Activated CD8-positive, alpha-beta T cell treated with anti-CD3 and anti-CD28 coated beads, Interleukin-2, amount 10 ng/mL, durations not matched to agents 7 days and 5 days (primary cell): ENCODE measurements around the gene TJP2. TPM values are rescaled to one million over a fixed set of nuclear protein-coding genes. Genes with fewer than 3 reads are reported as not detected.

Source experiments
- ATAC-seq: fragments of 150-1000 bp; cut with Tn5 transposase; one replicate; pipeline ENCODE4 v1.10.0; 2021; ENCODE audit warnings: moderate library complexity
- CTCF ChIA-PET: fragments of 350-600 bp; sonication (Branson Sonifier 250); formaldehyde crosslinking; loops from one replicate; lab custom pipeline; 2021; ENCODE audit warnings: antibody characterized with exemption; lab: Charles Lee
- POLR2A ChIA-PET: fragments of 350-600 bp; sonication (Branson Sonifier 250); formaldehyde crosslinking; loops from one replicate; lab custom pipeline; 2021; ENCODE audit warnings: antibody characterized with exemption; lab: Charles Lee
- DNase-seq: peaks from one replicate; pipeline ENCODE4 v3.0.0-alpha.2; 2020
- H3K27ac Mint-ChIP-seq: one replicate; pipeline ENCODE4 v1.8.0; 2021; ENCODE audit warnings: mild to moderate bottlenecking, mixed read lengths
- H3K27me3 Mint-ChIP-seq: one replicate; pipeline ENCODE4 v1.8.0; 2021; ENCODE audit warnings: low read depth, mixed read lengths
- H3K36me3 Mint-ChIP-seq: one replicate; pipeline ENCODE4 v1.8.0; 2021; ENCODE audit warnings: low read depth, mixed read lengths
- H3K4me1 Mint-ChIP-seq: one replicate; pipeline ENCODE4 v1.8.0; 2021; ENCODE audit warnings: low read depth, mixed read lengths
- H3K4me3 Mint-ChIP-seq: one replicate; pipeline ENCODE4 v1.8.0; 2021; ENCODE audit warnings: mild to moderate bottlenecking, mixed read lengths
- H3K9me3 Mint-ChIP-seq: one replicate; pipeline ENCODE4 v1.8.0; 2022; ENCODE audit warnings: mixed read lengths; ENCODE audit not compliant: insufficient read depth
- total RNA-seq, 2 experiments: library from RNA; stranded (reverse); gene quantifications; one replicate each; pipeline ENCODE4 v1.2.3, GENCODE V29; 2021

The TJP2 gene
- total RNA-seq = 1 to 10 TPM; 6.2 to 7.0 TPM

DNA sequence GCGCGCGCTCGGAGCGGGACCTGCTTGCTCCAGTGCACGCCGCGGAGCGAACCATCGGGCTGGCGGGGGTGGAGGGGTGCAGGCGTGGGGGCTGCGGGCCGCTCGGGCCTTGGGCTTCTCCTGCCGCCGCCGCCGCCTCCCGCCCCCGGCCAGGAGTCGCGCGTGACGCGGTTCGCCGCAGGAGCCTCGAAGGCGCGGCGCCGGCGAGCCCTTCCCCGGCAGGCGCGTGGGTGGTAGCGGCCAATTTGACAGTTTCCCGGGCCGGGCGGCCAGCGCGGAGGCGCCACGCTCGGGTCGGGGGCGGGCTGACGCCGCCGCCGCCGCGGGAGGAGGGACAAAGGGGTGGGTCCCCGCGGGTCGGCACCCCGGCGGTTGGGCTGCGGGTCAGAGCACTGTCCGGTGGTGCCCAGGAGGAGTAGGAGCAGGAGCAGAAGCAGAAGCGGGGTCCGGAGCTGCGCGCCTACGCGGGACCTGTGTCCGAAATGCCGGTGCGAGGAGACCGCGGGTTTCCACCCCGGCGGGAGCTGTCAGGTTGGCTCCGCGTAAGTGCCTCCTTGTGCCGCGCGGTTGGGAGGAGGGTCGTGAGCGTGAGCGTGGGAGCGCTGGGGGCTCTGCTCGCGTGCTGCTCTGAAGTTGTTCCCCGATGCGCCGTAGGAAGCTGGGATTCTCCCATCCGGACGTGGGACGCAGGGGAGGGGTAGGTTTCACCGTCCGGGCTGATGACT lies at the start of gene TJP2:
TJP2 (plus strand) TSS at position 387 of the 725 bp plus-strand sequence; CDS start at position 483, 96 bp downstream.
- peak; percentile 78 for ATAC-seq
- CTCF ChIA-PET = interaction anchor here (1.5 to 9.4 kb wide), 2 partner anchors 18 to 120 kb away, joined by 5 to 77 read pairs; no protein-coding TSS in a partner anchor
- peak; percentile 47 for DNase-seq
- H3K4me1 Mint-ChIP-seq = peaks cover 33% of the 10 kb centered on the region
- H3K27ac Mint-ChIP-seq = no peak within 1 kb of the TSS
- no peaks in the 10 kb centered on the region for H3K9me3 Mint-ChIP-seq
- H3K27me3 Mint-ChIP-seq = peaks cover 55% of the 10 kb centered on the region
- POLR2A ChIA-PET = interaction anchor here (0.7 kb wide), 1 partner anchor 338 kb away, joined by 3 read pairs; no protein-coding TSS in a partner anchor
- peak within 1 kb of the TSS; percentile 74 for H3K4me3 Mint-ChIP-seq
- no peaks in the 10 kb centered on the region for H3K36me3 Mint-ChIP-seq

DNA sequence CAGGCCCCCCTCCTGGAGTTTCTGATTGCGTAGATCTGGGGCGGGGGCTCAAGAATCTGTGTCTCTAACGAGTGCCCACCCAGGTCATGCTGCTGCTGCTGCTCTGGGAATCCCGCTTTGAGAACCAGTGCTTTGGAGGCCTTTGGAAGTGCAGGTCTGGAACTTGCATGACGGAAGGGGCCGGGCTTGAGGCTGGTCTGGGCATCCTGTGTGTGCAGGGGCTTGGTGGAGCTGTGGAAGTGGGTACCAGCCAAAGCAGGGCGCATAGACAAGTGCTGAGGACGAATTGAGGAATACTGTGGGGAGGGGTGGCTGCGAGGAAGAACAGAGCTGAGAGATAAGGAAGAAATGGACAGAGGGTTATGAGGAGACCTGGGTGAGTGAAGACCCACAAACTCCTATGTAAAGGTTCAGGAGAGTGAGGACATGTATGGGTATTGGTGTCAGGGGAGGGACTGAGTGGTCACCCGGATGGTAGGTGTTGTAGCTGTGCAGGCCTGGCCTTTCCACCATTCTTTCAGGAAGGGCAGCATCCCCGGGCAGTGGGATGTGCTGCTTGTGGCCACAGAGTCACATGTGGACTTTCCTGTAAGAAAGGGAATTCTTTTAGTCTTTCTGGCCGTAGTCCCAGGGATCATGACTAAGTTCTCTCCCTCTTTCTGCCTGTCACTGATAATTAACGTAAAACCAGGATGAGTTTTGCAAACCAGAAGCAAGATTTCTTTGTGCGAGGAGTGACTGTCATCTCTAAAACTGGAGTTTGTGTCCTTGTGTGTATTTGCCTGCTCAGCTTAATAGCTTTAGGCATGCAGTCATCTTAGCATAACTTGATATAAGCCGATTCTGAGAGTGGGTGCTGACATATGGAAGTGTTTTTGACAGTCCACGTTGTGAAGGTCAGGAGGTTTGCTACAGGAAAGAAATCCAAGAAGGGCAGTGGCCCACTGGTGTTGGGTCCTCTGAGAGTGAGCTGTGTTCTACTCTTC lies 43.3 kb upstream of the TJP2 start:
- ATAC-seq (no peak), DNase-seq (no peak)
- POLR2A ChIA-PET = no interaction called here
- Mint-ChIP-seq H3K27ac (no peak overlapping the region), H3K4me3 (no peak overlapping the region), H3K9me3 (no peaks in the 10 kb centered on the region), H3K27me3 (no peaks in the 10 kb centered on the region), H3K36me3 (no peaks in the 10 kb centered on the region), H3K4me1 (no peaks in the 10 kb centered on the region)
- CTCF ChIA-PET = no interaction called here

DNA sequence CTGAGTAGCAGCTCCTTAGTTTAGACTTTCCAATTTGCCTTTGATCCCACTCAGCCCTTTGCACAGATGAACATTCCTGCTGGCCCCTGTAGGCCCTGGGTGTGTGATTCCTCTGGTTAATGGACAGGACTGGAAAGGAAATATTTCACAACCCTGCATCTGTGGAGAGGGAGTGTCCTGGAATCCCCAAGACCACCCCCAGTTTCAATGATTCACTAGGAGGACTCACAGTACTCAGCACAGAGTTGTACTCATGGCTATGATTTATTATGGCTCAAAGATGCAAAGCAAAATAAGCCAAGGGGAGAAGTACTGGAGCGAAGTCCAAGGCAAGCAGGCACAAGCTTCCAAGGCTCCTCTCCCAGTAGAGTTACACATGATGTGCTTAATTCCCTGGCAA lies 42.4 kb upstream of the TJP2 start:
- ATAC-seq = no peak
- H3K27me3 Mint-ChIP-seq = no peaks in the 10 kb centered on the region
- H3K4me1 Mint-ChIP-seq = no peaks in the 10 kb centered on the region
- DNase-seq = no peak
- no peaks in the 10 kb centered on the region for H3K36me3 Mint-ChIP-seq
- H3K9me3 Mint-ChIP-seq = no peaks in the 10 kb centered on the region
- POLR2A ChIA-PET = no interaction called here
- no peak overlapping the region for H3K27ac Mint-ChIP-seq
- CTCF ChIA-PET = no interaction called here
- no peak overlapping the region for H3K4me3 Mint-ChIP-seq

DNA sequence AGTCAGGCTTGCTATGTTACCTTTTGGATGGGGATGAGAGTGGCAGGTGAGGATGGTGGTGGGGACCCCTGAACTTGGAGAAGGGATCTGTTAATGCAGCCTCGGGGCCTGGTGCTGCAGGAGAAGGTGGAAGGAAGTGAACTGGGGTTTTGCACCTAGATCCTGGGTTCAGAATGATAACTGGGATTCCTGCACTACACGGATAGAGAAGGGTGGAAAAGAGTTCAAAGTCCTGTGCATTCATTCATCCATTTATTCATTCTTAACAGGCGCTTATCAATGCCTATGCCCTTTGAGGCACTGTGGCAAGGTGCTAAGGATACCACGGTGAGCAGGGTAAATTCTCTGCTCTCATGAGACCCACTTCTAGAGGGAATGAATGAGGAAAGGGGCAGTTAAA lies 41.7 kb upstream of the TJP2 start:
- ChIA-PET POLR2A (no interaction called here), CTCF (no interaction called here)
- no peaks in the 10 kb centered on the region for H3K36me3 Mint-ChIP-seq
- H3K9me3 Mint-ChIP-seq = no peaks in the 10 kb centered on the region
- ATAC-seq (no peak), DNase-seq (no peak)
- no peak overlapping the region for H3K4me3 Mint-ChIP-seq
- no peaks in the 10 kb centered on the region for H3K27me3 Mint-ChIP-seq
- H3K4me1 Mint-ChIP-seq = no peaks in the 10 kb centered on the region
- no peak overlapping the region for H3K27ac Mint-ChIP-seq

DNA sequence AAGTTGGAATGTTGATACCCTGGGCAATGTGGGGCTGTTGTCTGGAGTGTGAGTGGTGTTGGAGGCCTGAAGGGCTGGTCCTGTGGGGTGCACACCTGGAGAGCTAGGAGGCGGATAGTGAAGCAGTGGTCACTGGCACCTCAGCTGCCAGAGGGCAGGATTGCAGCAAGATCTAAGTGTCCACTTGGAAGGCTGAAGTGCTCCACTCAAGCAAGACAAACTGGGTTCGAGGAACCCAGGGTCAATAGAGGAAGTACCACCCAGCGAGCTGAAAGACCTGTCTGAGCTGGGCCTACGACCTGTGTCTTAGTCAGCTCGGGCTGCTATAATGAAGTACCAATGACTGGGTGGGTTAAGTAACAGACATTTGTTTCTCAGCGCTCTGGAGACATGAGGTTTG lies 39.7 kb upstream of the TJP2 start:
- DNase-seq = no peak
- ATAC-seq = no peak
- ChIA-PET POLR2A (no interaction called here), CTCF (no interaction called here)
- no peaks in the 10 kb centered on the region for H3K27me3 Mint-ChIP-seq
- no peak overlapping the region for H3K27ac Mint-ChIP-seq
- H3K4me3 Mint-ChIP-seq = no peak overlapping the region
- H3K4me1 Mint-ChIP-seq = no peaks in the 10 kb centered on the region
- H3K36me3 Mint-ChIP-seq = no peaks in the 10 kb centered on the region
- no peaks in the 10 kb centered on the region for H3K9me3 Mint-ChIP-seq

DNA sequence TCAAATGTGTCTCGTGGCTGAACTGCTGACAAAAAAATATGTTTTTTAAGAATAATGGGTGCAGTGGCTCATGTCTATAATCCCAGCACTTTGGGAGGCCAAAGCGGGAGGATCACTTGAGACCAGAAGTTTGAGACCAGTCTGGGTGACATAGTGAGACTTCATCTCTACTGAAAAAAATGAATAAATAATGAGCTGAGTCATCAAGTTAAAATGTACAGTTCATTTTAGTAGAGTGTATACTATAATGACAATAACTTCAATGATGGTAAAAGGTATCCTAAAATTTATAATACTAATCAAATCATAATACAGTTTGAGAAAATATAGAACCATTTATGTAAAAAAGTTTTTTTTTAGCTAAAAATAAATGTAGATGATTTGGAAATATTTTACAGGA lies 37.9 kb upstream of the TJP2 start:
- Mint-ChIP-seq H3K4me1 (no peaks in the 10 kb centered on the region), H3K36me3 (no peaks in the 10 kb centered on the region), H3K4me3 (no peak overlapping the region), H3K9me3 (no peaks in the 10 kb centered on the region), H3K27ac (no peak overlapping the region), H3K27me3 (no peaks in the 10 kb centered on the region)
- CTCF ChIA-PET = interaction anchor here (0.7 kb wide), 1 partner anchor 82 kb away, joined by 3 read pairs; no protein-coding TSS in a partner anchor
- ATAC-seq (no peak), DNase-seq (no peak)
- POLR2A ChIA-PET = no interaction called here

DNA sequence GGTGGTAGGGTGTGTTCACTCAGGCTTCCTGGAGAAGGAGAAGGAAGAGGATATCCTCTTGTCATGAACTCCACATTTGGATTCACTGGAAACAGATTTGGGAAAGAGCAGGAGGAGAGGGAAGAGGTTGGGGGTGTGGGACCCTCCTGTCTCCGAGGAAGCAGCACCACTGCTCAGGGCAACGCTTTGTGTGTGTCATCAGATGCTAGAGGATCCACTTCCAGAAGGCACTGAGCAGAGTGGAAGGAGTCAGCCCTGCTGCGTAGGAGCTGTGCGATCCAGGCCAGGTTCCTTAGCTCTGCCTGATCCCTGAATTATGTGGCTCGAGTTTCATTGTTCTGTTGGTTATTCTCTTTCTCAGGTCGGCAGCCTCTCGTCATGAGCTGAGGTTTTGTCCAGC lies 37.3 kb upstream of the TJP2 start:
- no peak overlapping the region for H3K27ac Mint-ChIP-seq

DNA sequence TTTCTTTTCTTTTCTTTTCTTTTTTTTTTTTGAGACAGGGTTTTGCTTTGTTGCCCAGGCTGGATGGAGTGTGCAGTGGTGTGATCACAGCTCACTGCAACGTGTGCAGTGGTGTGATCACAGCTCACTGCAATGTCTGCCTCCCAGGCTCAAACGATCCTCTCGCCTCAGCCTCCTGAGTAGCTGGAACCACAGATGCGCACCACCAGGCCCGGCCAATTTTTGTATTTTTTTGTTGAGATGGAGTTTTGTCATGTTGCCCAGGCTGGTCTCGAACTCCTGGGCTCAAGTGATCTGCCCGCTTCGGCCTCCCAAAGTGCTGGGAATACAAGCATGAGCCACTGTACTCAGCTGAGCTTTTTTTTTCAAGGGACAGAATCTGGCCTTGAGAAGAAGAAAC lies 36.8 kb upstream of the TJP2 start:
- ChIA-PET POLR2A (interaction anchor here (0.5 kb wide), 1 partner anchor 90 kb away, joined by 8 read pairs; no protein-coding TSS in a partner anchor), CTCF (interaction anchor here (0.7 to 1.1 kb wide), 3 partner anchors 21 to 87 kb away, joined by 3 to 4 read pairs (median 3); no protein-coding TSS in a partner anchor)
- Mint-ChIP-seq H3K36me3 (no peaks in the 10 kb centered on the region), H3K27ac (no peak overlapping the region), H3K27me3 (peaks cover 4% of the 10 kb centered on the region), H3K4me1 (no peaks in the 10 kb centered on the region), H3K4me3 (no peak overlapping the region), H3K9me3 (no peaks in the 10 kb centered on the region)
- ATAC-seq (no peak), DNase-seq (no peak)

More for the DNA sequence above, 37.3 kb upstream of the TJP2 start:
- Mint-ChIP-seq H3K36me3 (no peaks in the 10 kb centered on the region), H3K27me3 (no peaks in the 10 kb centered on the region), H3K9me3 (no peaks in the 10 kb centered on the region), H3K4me3 (no peak overlapping the region), H3K4me1 (no peaks in the 10 kb centered on the region)
- ChIA-PET POLR2A (interaction anchor here (0.5 kb wide), 1 partner anchor 89 kb away, joined by 8 read pairs; no protein-coding TSS in a partner anchor), CTCF (interaction anchor here (0.7 to 1.1 kb wide), 2 partner anchors 57 to 87 kb away, joined by 3 read pairs; no protein-coding TSS in a partner anchor)
- DNase-seq (no peak), ATAC-seq (no peak)

DNA sequence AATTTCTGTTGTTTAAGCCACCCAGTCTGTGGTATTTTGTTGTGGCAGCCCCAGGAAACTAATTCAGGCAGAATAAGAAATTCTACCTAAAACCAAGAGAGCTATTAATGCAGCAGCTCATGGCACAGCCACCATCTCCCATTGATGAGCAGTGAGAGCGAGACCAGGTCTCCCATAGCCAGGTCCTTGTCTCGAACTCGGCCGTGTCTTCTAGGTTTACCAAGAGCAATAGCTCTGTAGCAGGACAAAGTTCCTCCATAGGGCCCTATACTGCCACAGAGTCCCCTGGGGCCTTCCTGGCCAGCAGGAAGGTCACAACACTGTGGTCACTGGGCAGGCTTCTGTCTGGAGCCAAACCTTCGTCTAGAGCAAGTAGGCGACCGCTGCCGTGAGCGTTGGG lies 34.5 kb upstream of the TJP2 start:
- Mint-ChIP-seq H3K4me3 (no peak overlapping the region), H3K9me3 (no peaks in the 10 kb centered on the region), H3K36me3 (no peaks in the 10 kb centered on the region), H3K27me3 (peaks cover 4% of the 10 kb centered on the region), H3K4me1 (no peaks in the 10 kb centered on the region), H3K27ac (no peak overlapping the region)
- DNase-seq (no peak), ATAC-seq (no peak)
- CTCF ChIA-PET = no interaction called here
- POLR2A ChIA-PET = no interaction called here

DNA sequence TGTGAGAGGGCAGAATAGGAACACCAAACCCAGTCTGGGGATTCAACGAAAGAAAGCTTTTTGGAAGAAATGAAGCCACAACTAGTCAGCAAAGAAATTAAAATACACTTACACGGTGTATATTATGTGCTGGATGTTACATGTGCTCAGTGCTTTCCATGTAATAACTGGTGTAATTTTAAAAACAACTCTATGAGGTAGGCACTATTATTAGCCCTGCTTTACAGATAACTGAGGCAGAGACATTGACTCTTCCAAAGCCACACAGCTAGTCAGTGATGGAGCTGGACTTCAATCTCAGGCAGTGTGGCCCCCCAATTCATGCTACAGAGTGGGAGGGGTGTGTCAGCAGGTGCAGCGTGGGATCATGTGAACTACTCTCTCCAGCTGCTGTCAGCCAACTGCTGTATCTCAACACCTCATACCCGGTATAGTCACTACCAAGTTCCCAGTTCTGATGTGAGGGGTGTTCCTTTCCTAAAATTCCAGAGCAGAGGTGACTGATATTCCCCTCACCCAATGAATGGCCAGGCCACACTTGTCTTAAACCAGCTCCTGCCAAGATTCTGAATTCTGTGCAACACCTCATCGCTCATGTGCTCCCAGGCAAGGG lies 33.8 kb upstream of the TJP2 start:
- Mint-ChIP-seq H3K27ac (no peak overlapping the region), H3K27me3 (peaks cover 4% of the 10 kb centered on the region), H3K4me3 (no peak overlapping the region), H3K36me3 (no peaks in the 10 kb centered on the region), H3K9me3 (no peaks in the 10 kb centered on the region), H3K4me1 (no peaks in the 10 kb centered on the region)
- no peak for DNase-seq
- ATAC-seq = no peak
- POLR2A ChIA-PET = no interaction called here
- CTCF ChIA-PET = no interaction called here

DNA sequence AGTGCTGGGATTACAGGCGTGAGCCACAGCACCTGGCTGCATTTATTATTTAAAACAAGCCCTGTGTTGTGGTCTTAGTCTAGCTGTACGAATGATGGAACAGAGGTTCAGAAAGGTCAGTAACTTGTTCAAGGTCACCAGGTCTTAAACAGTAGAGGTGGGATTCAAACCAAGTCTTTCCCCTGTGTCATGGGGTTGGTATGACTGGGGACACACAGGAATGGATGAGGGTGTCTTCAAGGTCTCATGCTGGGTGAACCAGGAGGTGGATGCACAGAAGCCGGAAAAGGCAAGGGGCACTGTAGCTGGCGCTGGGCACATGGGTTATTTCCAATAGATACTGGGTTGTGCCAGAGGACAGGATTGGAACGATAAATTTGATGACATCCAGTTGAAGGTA lies 32.2 kb upstream of the TJP2 start:
- CTCF ChIA-PET = no interaction called here
- POLR2A ChIA-PET = no interaction called here
- H3K27me3 Mint-ChIP-seq = peaks cover 4% of the 10 kb centered on the region
- no peak overlapping the region for H3K4me3 Mint-ChIP-seq
- DNase-seq = no peak
- H3K27ac Mint-ChIP-seq = no peak overlapping the region
- ATAC-seq = no peak
- H3K36me3 Mint-ChIP-seq = no peaks in the 10 kb centered on the region
- no peaks in the 10 kb centered on the region for H3K4me1 Mint-ChIP-seq
- no peaks in the 10 kb centered on the region for H3K9me3 Mint-ChIP-seq
